Naive thymus-derived CD8-positive, alpha-beta T cell (primary cell): ENCODE data around the gene PNKP. TPM values are rescaled to one million over a fixed set of nuclear protein-coding genes. Genes with fewer than 3 reads are reported as not detected.

Source experiments
- ATAC-seq, 2 donors: fragments of 150-1000 bp; cut with Tn5 transposase in 1 of 2; sonication (Bioruptor Pico), chemical (Tn5 transposase) in 1 of 2; 1 replicate in 1 of 2; 2 replicates in 1 of 2; pipeline ENCODE4 v1.10.0; 2021; ENCODE audit warnings: mild to moderate bottlenecking in 2 of 2, moderate library complexity in 2 of 2
- POLR2A ChIA-PET: fragments of 350-600 bp; sonication (Branson Sonifier 250); formaldehyde crosslinking; loops from one replicate; lab custom pipeline; 2021; ENCODE audit warnings: antibody characterized with exemption; lab: Charles Lee
- DNase-seq, 10 donors: peaks; one replicate each; pipeline versions ENCODE4 v3.0.0 to v3.0.0-alpha.2; 2020 to 2022
- H3K27ac Mint-ChIP-seq, 10 donors: one replicate each; pipeline ENCODE4 v1.8.0; 2020 to 2022; ENCODE audit warnings: mild to moderate bottlenecking in 10 of 10, mixed read lengths in 10 of 10, moderate library complexity in 4 of 10, inconsistent platforms in 1 of 10
- H3K27me3 Mint-ChIP-seq, 5 donors: one replicate each; pipeline ENCODE4 v1.8.0; 2021 to 2022; ENCODE audit warnings: mixed read lengths in 5 of 5
- H3K36me3 Mint-ChIP-seq, 3 donors: one replicate each; pipeline ENCODE4 v1.8.0; 2020 to 2022; ENCODE audit warnings: mixed read lengths in 3 of 3, mild to moderate bottlenecking in 2 of 3, inconsistent platforms in 1 of 3
- H3K4me1 Mint-ChIP-seq, 4 donors: one replicate each; pipeline ENCODE4 v1.8.0; 2021 to 2022; ENCODE audit warnings: mixed read lengths in 4 of 4
- H3K4me3 Mint-ChIP-seq, 10 donors: one replicate each; pipeline ENCODE4 v1.8.0; 2020 to 2022; ENCODE audit warnings: mild to moderate bottlenecking in 10 of 10, mixed read lengths in 10 of 10, moderate library complexity in 6 of 10, inconsistent platforms in 1 of 10
- H3K9me3 Mint-ChIP-seq, 9 donors: one replicate each; pipeline ENCODE4 v1.8.0; 2020 to 2022; ENCODE audit warnings: mixed read lengths in 9 of 9, mild to moderate bottlenecking in 3 of 9, inconsistent platforms in 1 of 9, moderate library complexity in 1 of 9
- polyA plus RNA-seq, 3 donors: library from polyadenylated mRNA; unstranded; fragments of 300-500 nt; fragmentation: Illumina TruSeq; gene quantifications; one replicate each; pipeline ENCODE4 v1.2.3, GENCODE V29; 2021
- total RNA-seq, 8 experiments: library from RNA in 2 of 8; stranded (reverse) in 2 of 8; gene quantifications; one replicate each; pipeline ENCODE4 v1.2.3 and lab custom pipeline; 2021 to 2026

Gene PNKP
- total RNA-seq, result 100 to 1,000 TPM; 170 to 176 TPM
- 10 to 100 TPM; 21.1 to 24.3 (median 21.4) TPM for polyA plus RNA-seq
- total RNA-seq (lab: John Stamatoyannopoulos, UW), result 85.7 to 119 (median 109) reads per million in 6 experiments

DNA sequence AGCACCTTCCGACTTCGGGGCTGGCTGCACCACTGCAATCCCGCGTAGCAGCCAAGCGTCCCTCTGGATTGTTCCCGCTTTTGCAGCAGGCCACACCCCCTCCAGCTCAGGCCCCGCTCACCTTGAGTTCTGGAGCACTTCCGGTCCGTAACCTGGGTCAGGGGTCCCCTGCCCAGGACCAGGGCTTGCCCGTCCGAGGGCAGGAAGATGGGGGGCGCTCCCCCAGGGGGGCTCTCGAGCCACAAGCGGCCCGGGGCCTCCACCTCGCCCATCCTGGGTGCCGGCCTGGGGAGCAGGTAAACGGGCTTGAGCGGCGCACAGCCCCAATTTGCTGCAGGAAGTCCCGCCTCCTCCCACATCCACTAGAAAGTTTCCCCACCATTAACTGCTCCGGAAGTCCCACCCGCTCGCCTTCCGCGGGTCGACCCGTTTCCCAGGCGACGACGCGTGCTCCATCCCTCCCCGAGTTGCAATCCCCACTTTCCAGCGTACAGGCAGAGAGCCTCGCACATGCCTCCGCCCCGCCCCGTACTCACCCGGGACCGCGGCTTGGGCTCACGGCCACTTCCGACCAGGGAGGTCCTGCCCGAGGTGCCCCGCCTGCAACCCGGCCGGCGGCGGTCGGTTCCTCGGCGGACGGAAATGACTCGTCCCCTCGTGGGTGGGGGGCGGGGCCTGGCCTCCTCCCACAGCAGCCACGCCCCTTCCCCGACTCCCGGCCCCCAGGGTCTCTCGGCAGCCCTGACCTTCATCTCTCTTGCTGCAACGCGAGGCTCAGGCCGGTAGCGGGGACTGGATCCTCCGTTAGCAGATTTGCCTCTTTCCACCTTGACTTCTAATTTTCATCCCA, at the start of gene PNKP:
Gene PNKP, minus strand, starts transcription at position 644 of the 850 bp plus-strand sequence. Its CDS starts 372 bp downstream, at position 272.
- Mint-ChIP-seq H3K36me3 (peaks cover 0 to 23% (median 0%) of the 10 kb centered on the region in 3 donors), H3K27ac (peak within 1 kb of the TSS in 4 of 10 donors; percentile 95 to 99 (median 98)), H3K4me1 (peaks cover 21 to 65% (median 59%) of the 10 kb centered on the region in 4 donors), H3K4me3 (peak within 1 kb of the TSS in 1 of 10 donors; percentile 99), H3K27me3 (no peaks in the 10 kb centered on the region), H3K9me3 (peaks cover 0 to 3% (median 0%) of the 10 kb centered on the region in 9 donors)
- POLR2A ChIA-PET, result interaction anchor here (0.6 to 7.6 kb wide), 11 partner anchors 9 to 274 kb away, joined by 3 to 137 read pairs (median 7); partner anchors contain the start of genes AKT1S1, AP2A1, MED25 and NUP62
- DNase-seq, result peak; percentile 80 to 94 (median 83)
- ATAC-seq, result peak; percentile 51 to 65

DNA sequence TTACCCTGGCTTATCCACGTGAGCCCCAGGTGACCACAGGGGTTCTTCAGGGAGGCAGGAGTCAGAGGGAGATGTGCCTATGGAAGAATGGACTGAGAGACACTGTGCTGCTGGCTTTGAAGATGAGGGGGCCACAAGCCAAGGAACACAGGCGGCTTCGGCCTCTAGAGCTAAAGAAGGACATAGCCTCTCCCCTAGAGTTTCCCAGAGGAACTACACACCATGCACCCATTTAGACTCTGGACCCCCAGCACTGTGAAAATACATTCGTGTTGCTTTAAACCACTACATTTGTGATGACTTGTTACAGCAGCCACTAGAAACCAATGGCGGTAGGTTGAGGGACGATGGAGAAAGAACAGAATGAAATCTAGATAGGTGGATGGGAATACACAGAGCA, 47.9 kb upstream of the PNKP start:
- no peak for ATAC-seq
- Mint-ChIP-seq H3K27me3 (no peaks in the 10 kb centered on the region), H3K9me3 (no peaks in the 10 kb centered on the region), H3K36me3 (peaks cover 4 to 59% (median 5%) of the 10 kb centered on the region in 3 donors), H3K27ac (peak overlapping the region in 6 of 10 donors; percentile 38 to 76 (median 60)), H3K4me3 (no peak overlapping the region), H3K4me1 (peaks cover 16 to 45% (median 30%) of the 10 kb centered on the region in 4 donors)
- no peak for DNase-seq
- POLR2A ChIA-PET, result interaction anchor here (0.6 kb wide), 1 partner anchor 799 kb away, joined by 4 read pairs; no protein-coding TSS in a partner anchor

GRCh38 chr19:49913720-49914119, 46.3 kb upstream of the PNKP start:
- Mint-ChIP-seq H3K4me1 (peaks cover 13 to 43% (median 27%) of the 10 kb centered on the region in 4 donors), H3K4me3 (no peak overlapping the region), H3K9me3 (no peaks in the 10 kb centered on the region), H3K27me3 (no peaks in the 10 kb centered on the region), H3K27ac (peak overlapping the region in 2 of 10 donors; percentile 11 to 76), H3K36me3 (peaks cover 4 to 56% (median 5%) of the 10 kb centered on the region in 3 donors)
- DNase-seq (no peak), ATAC-seq (no peak)
- POLR2A ChIA-PET, result no interaction called here

DNA sequence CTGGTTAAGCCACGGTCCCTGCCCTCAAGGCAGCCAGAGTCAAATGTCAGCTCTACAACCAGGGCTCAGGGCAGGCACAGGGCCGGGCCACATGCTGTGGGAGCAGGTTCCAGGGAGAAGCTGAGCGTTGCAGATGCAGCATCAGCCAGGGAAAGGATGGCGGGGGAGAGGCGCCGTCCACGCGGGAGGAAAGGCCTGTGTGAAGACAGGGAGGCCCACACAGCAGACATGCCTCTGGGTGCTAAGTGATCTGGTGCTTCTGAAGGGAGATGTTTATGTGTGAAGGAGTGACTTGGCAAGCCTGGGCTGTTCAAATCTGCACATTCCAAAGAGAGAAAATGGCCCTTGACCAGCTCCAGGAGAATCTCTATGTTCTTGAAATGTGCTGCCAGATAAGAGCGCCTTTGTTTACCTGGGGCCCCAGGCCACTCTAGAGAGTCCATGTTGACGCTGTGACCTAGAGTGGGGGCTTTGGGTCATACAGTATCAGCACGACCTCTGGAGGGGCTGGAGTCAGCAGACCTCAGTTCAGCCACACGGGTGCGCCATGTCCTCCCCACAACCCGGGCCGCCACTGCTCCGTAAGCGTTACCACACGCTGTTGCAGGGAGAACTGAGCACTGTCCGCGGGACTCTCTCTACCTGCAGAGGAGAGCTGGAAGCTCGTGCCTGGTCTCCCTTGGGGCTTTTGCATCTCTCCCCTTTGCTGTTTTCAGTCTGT, 45.7 kb upstream of the PNKP start:
- POLR2A ChIA-PET, result no interaction called here
- ATAC-seq (no peak), DNase-seq (no peak)
- Mint-ChIP-seq H3K9me3 (no peaks in the 10 kb centered on the region), H3K4me3 (no peak overlapping the region), H3K27me3 (no peaks in the 10 kb centered on the region), H3K36me3 (peaks cover 4 to 56% (median 5%) of the 10 kb centered on the region in 3 donors), H3K27ac (peak overlapping the region in 3 of 10 donors; percentile 25 to 77 (median 34)), H3K4me1 (peaks cover 13 to 39% (median 27%) of the 10 kb centered on the region in 4 donors)

- Mint-ChIP-seq H3K36me3 (peaks cover 4 to 59% (median 5%) of the 10 kb centered on the region in 3 donors), H3K27ac (peak overlapping the region; percentile 49 to 93 (median 84)), H3K4me1 (peaks cover 12 to 33% (median 25%) of the 10 kb centered on the region in 4 donors), H3K9me3 (no peaks in the 10 kb centered on the region), H3K4me3 (no peak overlapping the region), H3K27me3 (no peaks in the 10 kb centered on the region)
- ATAC-seq (no peak), DNase-seq (no peak)
- POLR2A ChIA-PET, result interaction anchor here (0.6 to 0.8 kb wide), 2 partner anchors 15 to 18 kb away, joined by 5 read pairs; partner anchors contain the start of gene NUP62
Measured at GRCh38 chr19:49911381-49912145, 44.2 kb upstream of the PNKP start.

- POLR2A ChIA-PET, result no interaction called here
- H3K9me3 Mint-ChIP-seq, result no peaks in the 10 kb centered on the region
- H3K4me1 Mint-ChIP-seq, result peaks cover 8 to 44% (median 25%) of the 10 kb centered on the region in 4 donors
- no peak for DNase-seq
- no peak overlapping the region for H3K4me3 Mint-ChIP-seq
- ATAC-seq, result no peak
- H3K27ac Mint-ChIP-seq, result peak overlapping the region in 4 of 10 donors; percentile 60 to 86 (median 80)
- peaks cover 0 to 54% (median 2%) of the 10 kb centered on the region in 3 donors for H3K36me3 Mint-ChIP-seq
- H3K27me3 Mint-ChIP-seq, result no peaks in the 10 kb centered on the region
Measured at GRCh38 chr19:49910179-49910578, 42.8 kb upstream of the PNKP start.

DNA sequence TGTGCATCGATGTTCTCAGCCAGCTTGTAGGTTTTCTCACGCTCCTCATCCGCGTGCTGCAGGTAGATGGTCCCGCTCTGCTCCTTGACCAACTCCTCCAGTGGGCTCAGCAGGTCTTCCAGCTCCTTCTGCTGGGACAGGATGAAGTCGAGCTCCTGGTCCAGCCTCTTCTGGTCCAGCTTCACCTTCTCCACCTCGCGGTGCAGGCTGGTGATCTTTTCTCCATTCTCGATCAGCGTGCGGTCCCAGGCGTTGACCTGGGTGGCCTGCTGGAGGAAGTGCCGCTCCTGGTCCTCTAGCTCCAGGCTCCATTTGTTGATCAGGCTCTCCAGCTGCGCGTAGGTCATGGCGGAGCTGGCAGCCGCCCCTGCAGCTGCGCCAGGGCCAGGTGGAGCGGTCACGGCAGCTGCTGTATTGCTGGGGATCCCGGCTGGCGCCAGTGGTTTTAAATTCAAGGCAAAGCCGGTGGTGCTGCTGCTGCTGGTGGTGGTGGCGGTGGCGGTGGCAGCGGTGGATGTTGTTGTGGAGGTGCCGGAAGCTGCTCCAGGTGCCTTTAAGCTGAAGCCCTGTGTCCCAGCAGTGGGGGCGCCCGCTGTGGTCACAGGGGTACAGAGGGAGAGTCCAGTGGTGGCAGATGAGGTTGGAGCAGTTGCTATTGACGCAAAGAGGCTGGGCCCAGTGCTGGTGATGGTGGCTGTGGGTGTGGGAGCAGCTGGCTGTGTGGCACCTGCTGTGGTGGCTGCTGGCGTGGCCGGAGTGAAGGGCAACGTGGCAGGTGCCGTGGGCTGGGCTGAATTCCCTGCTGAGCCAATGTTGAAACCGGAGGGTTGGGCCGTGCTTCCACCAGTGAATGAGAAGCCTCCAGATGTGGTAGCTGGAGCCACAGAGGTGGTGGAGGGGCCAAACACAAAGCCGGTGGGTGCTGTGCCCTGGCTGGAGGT, 41.4 kb upstream of the PNKP start:
- Mint-ChIP-seq H3K36me3 (peaks cover 0 to 42% (median 0%) of the 10 kb centered on the region in 3 donors), H3K27ac (peak overlapping the region in 2 of 10 donors; percentile 25 to 33), H3K4me3 (no peak overlapping the region), H3K4me1 (peaks cover 5 to 45% (median 25%) of the 10 kb centered on the region in 4 donors), H3K27me3 (no peaks in the 10 kb centered on the region), H3K9me3 (no peaks in the 10 kb centered on the region)
- DNase-seq, result no peak
- POLR2A ChIA-PET, result interaction anchor here (0.6 kb wide), 1 partner anchor 278 kb away, joined by 4 read pairs; no protein-coding TSS in a partner anchor
- ATAC-seq, result no peak

- Mint-ChIP-seq H3K9me3 (no peaks in the 10 kb centered on the region), H3K4me1 (peaks cover 5 to 42% (median 23%) of the 10 kb centered on the region in 4 donors), H3K27ac (peak overlapping the region in 4 of 10 donors; percentile 19 to 65 (median 40)), H3K27me3 (no peaks in the 10 kb centered on the region), H3K36me3 (peaks cover 0 to 33% (median 0%) of the 10 kb centered on the region in 3 donors), H3K4me3 (no peak overlapping the region)
- POLR2A ChIA-PET, result no interaction called here
- DNase-seq (no peak), ATAC-seq (no peak)
Measured at GRCh38 chr19:49907745-49908446, 40.5 kb upstream of the PNKP start.

DNA sequence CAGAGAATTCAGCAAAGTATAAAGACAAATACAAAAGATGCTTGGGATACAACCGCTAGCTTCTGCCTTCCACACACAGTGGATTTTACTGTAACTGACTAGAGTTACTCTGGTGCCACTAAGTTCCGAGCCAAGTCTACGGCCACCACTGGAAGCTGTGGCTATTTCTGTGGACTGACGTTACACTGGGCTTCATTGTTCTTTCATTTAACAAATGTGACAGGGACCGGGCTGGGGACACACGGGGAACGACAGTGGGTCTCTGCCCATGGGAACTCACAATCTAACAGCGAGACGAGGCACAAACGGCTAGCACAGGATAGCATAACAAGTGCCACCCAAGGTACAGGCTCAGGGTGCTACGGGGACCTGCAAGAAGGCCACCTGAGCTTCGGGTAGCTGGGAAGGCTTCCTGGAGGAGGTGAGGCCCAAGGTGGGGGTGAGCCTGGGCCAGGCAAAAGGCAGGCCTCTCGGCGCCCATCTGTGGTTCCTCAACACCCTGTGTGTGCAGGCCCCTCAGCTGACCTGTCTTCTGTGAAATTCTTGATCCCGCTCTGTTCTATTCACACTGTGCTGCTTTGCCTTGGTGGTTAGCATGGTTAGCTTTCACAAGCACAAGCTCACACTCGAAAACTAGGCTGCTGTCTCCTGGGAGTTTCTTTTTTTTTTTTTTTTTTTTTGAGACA, 39.6 kb upstream of the PNKP start:
- Mint-ChIP-seq H3K27ac (peak overlapping the region in 3 of 10 donors; percentile 3 to 54 (median 53)), H3K36me3 (peaks cover 0 to 28% (median 0%) of the 10 kb centered on the region in 3 donors), H3K4me1 (peaks cover 5 to 39% (median 22%) of the 10 kb centered on the region in 4 donors), H3K27me3 (no peaks in the 10 kb centered on the region), H3K9me3 (no peaks in the 10 kb centered on the region), H3K4me3 (no peak overlapping the region)
- POLR2A ChIA-PET, result interaction anchor here (0.5 to 1.1 kb wide), 3 partner anchors 22 to 105 kb away, joined by 3 read pairs; partner anchors contain the start of genes ATF5 and NUP62
- ATAC-seq, result no peak
- DNase-seq, result no peak

DNA sequence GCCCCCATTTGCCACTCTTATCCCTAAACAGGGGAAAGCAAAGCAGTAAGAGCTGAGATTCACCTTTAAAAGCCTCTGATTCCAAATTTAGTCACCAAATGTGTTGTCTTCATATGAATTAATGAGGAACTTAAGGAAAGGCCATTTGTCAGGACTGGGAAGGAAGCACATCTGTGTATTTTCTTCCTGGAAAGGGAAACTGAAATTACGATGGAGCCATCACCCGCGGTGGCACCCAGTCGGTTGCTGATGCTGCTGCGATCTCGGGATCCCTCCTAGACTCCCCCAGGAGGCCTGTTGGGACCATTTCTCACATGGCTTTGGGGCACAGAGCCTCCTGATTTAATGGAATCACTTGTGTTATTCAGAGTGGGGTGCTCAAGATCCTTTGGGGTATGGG, 36.8 kb upstream of the PNKP start:
- no peak for DNase-seq
- Mint-ChIP-seq H3K4me3 (peak overlapping the region in 1 of 10 donors; percentile 36), H3K27ac (peak overlapping the region in 2 of 10 donors; percentile 15 to 20), H3K9me3 (no peaks in the 10 kb centered on the region), H3K4me1 (peaks cover 2 to 22% (median 11%) of the 10 kb centered on the region in 4 donors), H3K36me3 (peaks cover 0 to 22% (median 0%) of the 10 kb centered on the region in 3 donors), H3K27me3 (no peaks in the 10 kb centered on the region)
- POLR2A ChIA-PET, result no interaction called here
- no peak for ATAC-seq
